Activated CD8-positive, alpha-beta T cell treated with anti-CD3 and anti-CD28 coated beads for 36 hours (primary cell): ENCODE measurements around the gene RPRD2. TPM values are rescaled to one million over a fixed set of nuclear protein-coding genes. Genes with fewer than 3 reads are reported as not detected.
A peak's percentile ranks its signal among the peaks of the same experiment; 100 is the strongest.

Experiments used
- ATAC-seq: fragments of 200-7000 bp; cut with Tn5 transposase; one replicate; pipeline ENCODE4 v1.10.0; 2021; ENCODE audit warnings: mild to moderate bottlenecking, moderate library complexity
- CTCF ChIA-PET: fragments of 350-600 bp; sonication (Branson Sonifier 250); formaldehyde crosslinking; loops from one replicate; lab custom pipeline; 2021; ENCODE audit warnings: antibody characterized with exemption; lab: Charles Lee
- POLR2A ChIA-PET: fragments of 350-600 bp; sonication (Branson Sonifier 250); formaldehyde crosslinking; loops from one replicate; lab custom pipeline; 2021; ENCODE audit warnings: antibody characterized with exemption; lab: Charles Lee
- DNase-seq: peaks from one replicate; pipeline ENCODE4 v3.0.0-alpha.2; 2020
- H3K27ac Mint-ChIP-seq: one replicate; pipeline ENCODE4 v1.8.0; 2021; ENCODE audit warnings: mild to moderate bottlenecking, mixed read lengths
- H3K27me3 Mint-ChIP-seq: one replicate; pipeline ENCODE4 v1.8.0; 2021; ENCODE audit warnings: mixed read lengths
- H3K36me3 Mint-ChIP-seq: one replicate; pipeline ENCODE4 v1.8.0; 2021; ENCODE audit warnings: low read depth, mixed read lengths
- H3K4me1 Mint-ChIP-seq: one replicate; pipeline ENCODE4 v1.8.0; 2021; ENCODE audit warnings: low read depth, mixed read lengths
- H3K4me3 Mint-ChIP-seq: one replicate; pipeline ENCODE4 v1.8.0; 2021; ENCODE audit warnings: mild to moderate bottlenecking, moderate library complexity, mixed read lengths
- H3K9me3 Mint-ChIP-seq: one replicate; pipeline ENCODE4 v1.8.0; 2021; ENCODE audit warnings: mixed read lengths
- CTCF ChIP-seq: fragments of 200-600 bp; IDR thresholded peaks from one replicate; pipeline ENCODE4 v1.8.0; 2022; ENCODE audit warnings: antibody characterized with exemption, mild to moderate bottlenecking
- intact Hi-C: fragments of 100-400 bp; cut with micrococcal nuclease; formaldehyde crosslinking; loops from one replicate; pipeline ENCODE4 v1.10.0; 2022
- total RNA-seq, 2 experiments: library from RNA; stranded (reverse); gene quantifications; one replicate each; pipeline ENCODE4 v1.2.3, GENCODE V29; 2021

RPRD2 gene
- total RNA-seq, 2 experiments from 2014 or later = 17.6 to 19.4 TPM

DNA sequence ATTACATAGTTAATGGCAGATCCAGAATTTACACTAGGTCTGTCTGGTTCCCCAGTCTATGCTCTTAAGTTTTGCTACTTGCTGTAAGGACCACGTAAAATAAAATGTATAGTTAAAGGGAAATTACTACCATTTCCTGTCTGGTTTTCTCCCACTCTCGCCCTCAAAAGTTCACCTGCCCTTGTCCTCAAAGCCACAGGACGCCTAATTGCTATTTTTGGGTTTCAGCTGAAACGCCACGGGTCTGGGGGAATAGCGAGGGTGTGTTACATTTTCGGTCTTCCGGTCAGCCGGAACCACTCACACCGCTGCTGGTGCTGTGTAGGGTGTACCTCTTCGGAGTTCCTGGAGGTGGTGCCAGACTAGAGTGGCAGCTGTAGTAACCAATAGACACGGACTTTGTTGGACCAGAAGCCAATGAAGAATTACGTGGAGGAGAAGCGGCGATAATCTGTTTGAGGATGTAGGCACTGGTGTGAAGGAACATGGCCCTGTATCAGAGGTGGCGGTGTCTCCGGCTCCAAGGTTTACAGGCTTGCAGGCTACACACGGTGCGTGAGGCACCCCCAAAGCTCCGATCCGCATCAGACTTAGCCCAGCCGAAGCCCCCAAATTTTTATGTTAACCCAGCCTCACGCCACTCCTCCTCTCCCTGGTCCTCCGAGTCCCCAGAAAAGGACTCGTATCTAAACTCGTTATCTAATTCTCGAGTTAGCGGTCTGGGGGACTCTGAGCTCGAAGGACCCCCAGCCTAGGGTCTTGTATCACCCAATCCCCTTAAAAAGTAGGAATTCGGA, 123.2 kb downstream of the RPRD2 start, which contains the start of gene TARS2:
Gene TARS2, plus strand, starts transcription at position 454 of the 797 bp plus-strand sequence. Its CDS starts 32 bp downstream, at position 486.
- no peak for TF ChIP-seq CTCF
- CTCF ChIA-PET = interaction anchor here (1.0 to 2.5 kb wide), 3 partner anchors 18 to 73 kb away, joined by 3 to 12 read pairs (median 3); no protein-coding TSS in a partner anchor
- POLR2A ChIA-PET = interaction anchor here (0.6 to 2.1 kb wide), 12 partner anchors 11 to 188 kb away, joined by 3 to 5 read pairs (median 4); partner anchors contain the start of gene FALEC
- Mint-ChIP-seq H3K4me3 (peak within 1 kb of the TSS; percentile 98), H3K9me3 (no peaks in the 10 kb centered on the region), H3K36me3 (peaks cover 24% of the 10 kb centered on the region), H3K27me3 (no peaks in the 10 kb centered on the region), H3K4me1 (peaks cover 18% of the 10 kb centered on the region), H3K27ac (peak within 1 kb of the TSS; percentile 99)
- ATAC-seq (peak; percentile 100), DNase-seq (peak; percentile 98)
- intact Hi-C loops = loop anchor here (10.0 kb wide), 1 partner anchor 138 kb away; the partner anchor contains the start of gene ENSA

- TF ChIP-seq CTCF = no peak
- H3K36me3 Mint-ChIP-seq = peaks cover 26% of the 10 kb centered on the region
- intact Hi-C loops = loop anchor here (10.0 kb wide), 1 partner anchor 137 kb away; the partner anchor contains the start of gene ENSA
- ATAC-seq (no peak), DNase-seq (no peak)
- H3K9me3 Mint-ChIP-seq = no peaks in the 10 kb centered on the region
- peaks cover 18% of the 10 kb centered on the region for H3K4me1 Mint-ChIP-seq
- POLR2A ChIA-PET = interaction anchor here (0.6 to 2.1 kb wide), 11 partner anchors 11 to 187 kb away, joined by 3 to 5 read pairs (median 3); partner anchors contain the start of genes ENSA and FALEC
- H3K27me3 Mint-ChIP-seq = no peaks in the 10 kb centered on the region
- CTCF ChIA-PET = interaction anchor here (1.0 to 2.5 kb wide), 3 partner anchors 19 to 72 kb away, joined by 3 to 12 read pairs (median 3); no protein-coding TSS in a partner anchor
- peak overlapping the region; percentile 99 for H3K27ac Mint-ChIP-seq
- H3K4me3 Mint-ChIP-seq = peak overlapping the region; percentile 98
Measured at GRCh38 chr1:150487763-150488115, 123.8 kb downstream of the RPRD2 start.

DNA sequence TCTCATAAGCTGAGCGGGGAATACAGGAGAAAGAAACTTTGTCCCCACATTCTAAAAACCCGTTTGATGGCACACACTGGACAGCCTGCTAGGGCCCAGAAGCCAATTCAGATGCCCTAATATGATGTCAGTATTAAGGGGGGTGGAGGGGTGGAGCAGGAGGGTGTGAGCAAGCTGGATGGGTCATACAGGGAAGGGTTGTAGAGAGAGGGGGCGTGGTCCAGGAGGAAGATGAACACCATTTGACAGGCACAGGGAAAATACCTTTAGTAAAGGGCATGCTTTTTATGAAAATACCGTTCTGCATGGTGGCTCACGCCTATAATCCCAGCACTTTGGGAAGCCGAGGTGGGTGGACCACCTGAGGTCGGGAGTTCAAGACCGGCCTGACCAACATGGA, 129.2 kb downstream of the RPRD2 start:
- DNase-seq (no peak), ATAC-seq (no peak)
- no peak for TF ChIP-seq CTCF
- ChIA-PET POLR2A (no interaction called here), CTCF (no interaction called here)
- H3K4me1 Mint-ChIP-seq = peaks cover 8% of the 10 kb centered on the region
- peaks cover 39% of the 10 kb centered on the region for H3K36me3 Mint-ChIP-seq
- no peak overlapping the region for H3K4me3 Mint-ChIP-seq
- no peak overlapping the region for H3K27ac Mint-ChIP-seq
- no peaks in the 10 kb centered on the region for H3K27me3 Mint-ChIP-seq
- intact Hi-C loops = no loop called here
- H3K9me3 Mint-ChIP-seq = no peaks in the 10 kb centered on the region

- ChIA-PET POLR2A (interaction anchor here (1.0 kb wide), 2 partner anchors 11 to 14 kb away, joined by 3 read pairs; partner anchors contain the start of gene TARS2), CTCF (interaction anchor here (0.8 kb wide), 1 partner anchor 242 kb away, joined by 3 read pairs; no protein-coding TSS in a partner anchor)
- H3K36me3 Mint-ChIP-seq = peaks cover 26% of the 10 kb centered on the region
- no peak for ATAC-seq
- no peaks in the 10 kb centered on the region for H3K4me1 Mint-ChIP-seq
- no peak overlapping the region for H3K4me3 Mint-ChIP-seq
- no peak overlapping the region for H3K27ac Mint-ChIP-seq
- intact Hi-C loops = no loop called here
- no peaks in the 10 kb centered on the region for H3K27me3 Mint-ChIP-seq
- no peak for DNase-seq
- H3K9me3 Mint-ChIP-seq = no peaks in the 10 kb centered on the region
- TF ChIP-seq CTCF = no peak
Measured at GRCh38 chr1:150498342-150498741, 134.4 kb downstream of the RPRD2 start.
